HepG2 (cell line): Measurements from ENCODE around the gene WDR83.

Experiments used
- CTCF ChIP-seq: sonication (generic); formaldehyde crosslinking; IDR thresholded peaks from 2 replicates; pipeline ENCODE4 v1.5.0; 2020; ENCODE audit warnings: mild to moderate bottlenecking, missing genetic modification reagents, moderate library complexity
- NFE2 ChIP-seq: sonication (generic); formaldehyde crosslinking; IDR thresholded peaks from 2 replicates; pipeline ENCODE4 v1.4.0; 2020; ENCODE audit warnings: missing genetic modification reagents
- NR2F2 ChIP-seq: IDR thresholded peaks from 2 replicates; pipeline ENCODE4 v1.6.1; 2012; ENCODE audit warnings: low read depth, inconsistent platforms, borderline replicate concordance

GRCh38 chr19:12681074-12681987 is 14.7 kb downstream of the WDR83 start, which contains the start of gene DHPS:
- TF ChIP-seq NR2F2: no peak; the same call in 1 of the 2 replicates
- TF ChIP-seq NFE2 (CRISPR knock-in tag): no peak
- TF ChIP-seq CTCF: peak; percentile 23
